Measurements from ENCODE around the gene GNG13. TPM values are rescaled to one million over a fixed set of nuclear protein-coding genes. Genes with fewer than 3 reads are reported as not detected.
A peak's percentile ranks its signal among the peaks of the same experiment; 100 is the strongest.

The GNG13 gene
- total and polyA plus RNA-seq, 2 experiments from 2014 or later: not detected

DNA sequence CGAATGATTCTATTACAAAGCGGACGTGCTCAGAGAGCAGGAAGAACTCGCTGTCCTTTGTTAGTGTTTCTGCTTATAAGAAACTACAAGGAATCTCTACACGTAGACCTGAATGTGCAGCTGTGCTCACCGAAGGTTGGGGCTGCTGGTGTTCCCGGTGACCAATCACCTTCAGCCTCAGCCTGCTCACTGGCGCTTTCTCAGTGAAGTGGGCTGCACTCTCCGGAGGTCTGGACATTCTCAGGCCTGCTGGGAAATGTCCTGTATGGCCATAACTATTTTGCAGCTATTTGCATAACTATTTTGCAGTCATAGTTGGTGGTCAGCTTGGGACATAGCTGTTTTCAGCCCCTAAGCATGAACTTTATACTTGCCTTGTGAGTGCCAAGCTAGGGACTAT is 50.0 kb downstream of the GNG13 start:
- WGBS, 2 experiments (ENCODE audit: low coverage in 1 of 2, low lambda C conversion rate in 2 of 2, missing lambda C conversion rate in 2 of 2): 37 to 41% methylated on average over 9 of the region's 9 CpGs

DNA sequence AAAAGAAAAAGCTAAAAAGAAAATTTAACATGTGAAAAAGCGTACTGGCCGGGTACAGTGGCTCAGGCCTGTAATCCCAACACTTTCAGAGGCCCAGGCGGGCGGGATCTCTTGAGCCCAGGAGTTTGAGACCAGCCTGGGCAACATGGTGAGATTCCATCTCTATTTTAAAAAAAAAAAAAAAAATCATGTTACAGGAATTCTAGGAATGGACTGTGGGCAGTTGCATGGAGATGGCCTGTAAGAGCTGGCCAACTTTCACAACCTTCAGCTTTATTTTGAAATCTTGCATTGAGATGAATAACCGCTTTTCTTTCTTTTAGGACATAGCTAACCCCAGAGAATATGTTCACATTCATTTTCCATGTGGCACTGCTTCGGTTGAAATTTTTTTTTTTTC is 51.5 kb downstream of the GNG13 start:
- H3K79me2 ChIP-seq (ENCODE audit: insufficient read depth): no peaks in the 10 kb centered on the region
- H3K36me3 ChIP-seq (ENCODE audit: low read depth): no peaks in the 10 kb centered on the region
- H2AFZ ChIP-seq: no peak overlapping the region
- no peaks in the 10 kb centered on the region for H3K9me3 ChIP-seq (ENCODE audit: low read depth)
- H3K4me1 ChIP-seq (ENCODE audit: insufficient read depth): peaks cover 11% of the 10 kb centered on the region
- H3K27me3 ChIP-seq (replicated peaks; ENCODE audit: insufficient read depth): peaks cover 5% of the 10 kb centered on the region; the same call in 1 of the 2 replicates
- no peak overlapping the region for H3K4me3 ChIP-seq
- no peak overlapping the region for H3K9ac ChIP-seq
- no peaks in the 10 kb centered on the region for H4K20me1 ChIP-seq (ENCODE audit: insufficient read depth)
- in situ Hi-C loops (cut with MboI): no loop called here
- H3K4me2 ChIP-seq (ENCODE audit: unreplicated experiment): peak overlapping the region; percentile 66
- H3F3A ChIP-seq (ENCODE audit: insufficient read depth): peaks cover 8% of the 10 kb centered on the region
- peak; percentile 91 for DNase-seq
- peak overlapping the region; percentile 72 for H3K27ac ChIP-seq
- no peaks in the 10 kb centered on the region for H3K9me2 ChIP-seq (ENCODE audit: insufficient read depth)
- TF ChIP-seq EZH2phosphoT487 (IDR thresholded peaks at IDR 0.05; ENCODE audit: insufficient read depth, low read depth) (no peak), EZH2 (IDR thresholded peaks at IDR 0.05; ENCODE audit: insufficient read depth, poor library complexity, severe bottlenecking) (no peak)
- 67 to 69% methylated on average over 6 of the region's 6 CpGs for WGBS, 2 experiments (ENCODE audit: low coverage in 1 of 2, low lambda C conversion rate in 2 of 2, missing lambda C conversion rate in 2 of 2)

More for the DNA sequence above, 50.0 kb downstream of the GNG13 start:
- no peak for DNase-seq
- H2AFZ ChIP-seq: no peak overlapping the region
- H3K36me3 ChIP-seq (ENCODE audit: low read depth): no peaks in the 10 kb centered on the region
- peaks cover 8% of the 10 kb centered on the region for H3F3A ChIP-seq (ENCODE audit: insufficient read depth)
- H3K9me2 ChIP-seq (ENCODE audit: insufficient read depth): no peaks in the 10 kb centered on the region
- no peak overlapping the region for H3K27ac ChIP-seq
- H3K9ac ChIP-seq: no peak overlapping the region
- no peak for TF ChIP-seq EZH2 (IDR thresholded peaks at IDR 0.05; ENCODE audit: insufficient read depth, poor library complexity, severe bottlenecking)
- TF ChIP-seq EZH2phosphoT487 (IDR thresholded peaks at IDR 0.05; ENCODE audit: insufficient read depth, low read depth): no peak
- H3K79me2 ChIP-seq (ENCODE audit: insufficient read depth): no peaks in the 10 kb centered on the region
- H4K20me1 ChIP-seq (ENCODE audit: insufficient read depth): no peaks in the 10 kb centered on the region
- no peak overlapping the region for H3K4me3 ChIP-seq
- H3K27me3 ChIP-seq (replicated peaks; ENCODE audit: insufficient read depth): peaks cover 5% of the 10 kb centered on the region; the same call in 1 of the 2 replicates
- no peak overlapping the region for H3K4me2 ChIP-seq (ENCODE audit: unreplicated experiment)
- no peaks in the 10 kb centered on the region for H3K9me3 ChIP-seq (ENCODE audit: low read depth)
- peaks cover 11% of the 10 kb centered on the region for H3K4me1 ChIP-seq (ENCODE audit: insufficient read depth)
- in situ Hi-C loops (cut with MboI): no loop called here

MicroRNAs within 50 kb of the gene (microRNA counts, 767-probe panel; counts per million panel counts)
- microRNA hsa-miR-662: 447 counts per million, percentile 86 among the panel's probes with 10 or more counts

Small RNAs within 50 kb of the gene (microRNA-seq; reads per million reads assigned to microRNA genes)
- gene MIR662 (ENCODE audit: borderline number of aligned reads): not detected

Small RNAs within 50 kb of the gene (small RNA-seq; reads per million reads assigned to genes)
- gene MIR662 (ENCODE audit: low read depth, low replicate concordance): not detected

Other genes with a start within 250 kb of the GNG13 start
- gene PRR35, start 240.3 kb downstream of the GNG13 start, total RNA-seq (2014; rRNA removed; shearing (Covaris generic)): not detected in 2 replicates
- not detected in 2 replicates for gene PRR35, start 240.3 kb downstream of the GNG13 start, polyA plus RNA-seq (2016; fragmentation: Nextera tagmentation; extraction: Ambion mirVana)
- gene NHLRC4, start 233.7 kb downstream of the GNG13 start, total RNA-seq (2014; rRNA removed; shearing (Covaris generic)): 0.11 and 0.13 TPM in 2 replicates
- 0.20 TPM in 1 of 2 replicates, not detected in the other for gene NHLRC4, start 233.7 kb downstream of the GNG13 start, polyA plus RNA-seq (2016; fragmentation: Nextera tagmentation; extraction: Ambion mirVana)
- 35.0 and 43.5 TPM in 2 replicates for gene PIGQ, start 230.8 kb downstream of the GNG13 start, total RNA-seq (2014; rRNA removed; shearing (Covaris generic))
- 31.6 and 33.9 TPM in 2 replicates for gene PIGQ, start 230.8 kb downstream of the GNG13 start, polyA plus RNA-seq (2016; fragmentation: Nextera tagmentation; extraction: Ambion mirVana)
- 18.8 and 28.3 TPM in 2 replicates for gene RAB40C, start 210.7 kb downstream of the GNG13 start, total RNA-seq (2014; rRNA removed; shearing (Covaris generic))
- 9.5 TPM in 2 replicates for gene RAB40C, start 210.7 kb downstream of the GNG13 start, polyA plus RNA-seq (2016; fragmentation: Nextera tagmentation; extraction: Ambion mirVana)
- not detected in 2 replicates for gene WFIKKN1, start 169.7 kb downstream of the GNG13 start, total RNA-seq (2014; rRNA removed; shearing (Covaris generic))
- gene WFIKKN1, start 169.7 kb downstream of the GNG13 start, polyA plus RNA-seq (2016; fragmentation: Nextera tagmentation; extraction: Ambion mirVana): not detected in 2 replicates
- 150 and 218 TPM in 2 replicates for gene METTL26, start 164.4 kb downstream of the GNG13 start, total RNA-seq (2014; rRNA removed; shearing (Covaris generic))
- gene METTL26, start 164.4 kb downstream of the GNG13 start, polyA plus RNA-seq (2016; fragmentation: Nextera tagmentation; extraction: Ambion mirVana): 151 and 155 TPM in 2 replicates
- gene MCRIP2, start 158.9 kb downstream of the GNG13 start, total RNA-seq (2014; rRNA removed; shearing (Covaris generic)): 29.3 and 30.4 TPM in 2 replicates
- gene MCRIP2, start 158.9 kb downstream of the GNG13 start, polyA plus RNA-seq (2016; fragmentation: Nextera tagmentation; extraction: Ambion mirVana): 22.4 and 22.6 TPM in 2 replicates
- 16.5 and 24.7 TPM in 2 replicates for gene WDR90, start 151.4 kb downstream of the GNG13 start, total RNA-seq (2014; rRNA removed; shearing (Covaris generic))
- gene WDR90, start 151.4 kb downstream of the GNG13 start, polyA plus RNA-seq (2016; fragmentation: Nextera tagmentation; extraction: Ambion mirVana): 4.7 and 8.2 TPM in 2 replicates
- gene RHOT2, start 132.6 kb downstream of the GNG13 start, total RNA-seq (2014; rRNA removed; shearing (Covaris generic)): 44.9 and 65.9 TPM in 2 replicates
- gene RHOT2, start 132.6 kb downstream of the GNG13 start, polyA plus RNA-seq (2016; fragmentation: Nextera tagmentation; extraction: Ambion mirVana): 65.1 and 70.0 TPM in 2 replicates
- gene RHBDL1, start 125.1 kb downstream of the GNG13 start, total RNA-seq (2014; rRNA removed; shearing (Covaris generic)): 0.89 and 2.1 TPM in 2 replicates
- 0.90 and 1.5 TPM in 2 replicates for gene RHBDL1, start 125.1 kb downstream of the GNG13 start, polyA plus RNA-seq (2016; fragmentation: Nextera tagmentation; extraction: Ambion mirVana)
- 183 and 201 TPM in 2 replicates for gene STUB1, start 120.3 kb downstream of the GNG13 start, total RNA-seq (2014; rRNA removed; shearing (Covaris generic))
- 207 and 216 TPM in 2 replicates for gene STUB1, start 120.3 kb downstream of the GNG13 start, polyA plus RNA-seq (2016; fragmentation: Nextera tagmentation; extraction: Ambion mirVana)
- gene JMJD8, start 116.4 kb downstream of the GNG13 start, total RNA-seq (2014; rRNA removed; shearing (Covaris generic)): 88.8 and 96.3 TPM in 2 replicates
- gene JMJD8, start 116.4 kb downstream of the GNG13 start, polyA plus RNA-seq (2016; fragmentation: Nextera tagmentation; extraction: Ambion mirVana): 87.9 and 91.6 TPM in 2 replicates
- 1.3 and 3.4 TPM in 2 replicates for gene WDR24, start 110.3 kb downstream of the GNG13 start, total RNA-seq (2014; rRNA removed; shearing (Covaris generic))
- 13.1 and 13.7 TPM in 2 replicates for gene WDR24, start 110.3 kb downstream of the GNG13 start, polyA plus RNA-seq (2016; fragmentation: Nextera tagmentation; extraction: Ambion mirVana)
- 0.54 TPM in 1 of 2 replicates, not detected in the other for gene FBXL16, start 94.9 kb downstream of the GNG13 start, total RNA-seq (2014; rRNA removed; shearing (Covaris generic))
- gene FBXL16, start 94.9 kb downstream of the GNG13 start, polyA plus RNA-seq (2016; fragmentation: Nextera tagmentation; extraction: Ambion mirVana): 0.16 and 0.29 TPM in 2 replicates
- 90.7 and 98.1 TPM in 2 replicates for gene METRN, start 85.6 kb downstream of the GNG13 start, total RNA-seq (2014; rRNA removed; shearing (Covaris generic))
- gene METRN, start 85.6 kb downstream of the GNG13 start, polyA plus RNA-seq (2016; fragmentation: Nextera tagmentation; extraction: Ambion mirVana): 21.6 and 26.0 TPM in 2 replicates
- 20.4 and 34.8 TPM in 2 replicates for gene ANTKMT, start 79.6 kb downstream of the GNG13 start, total RNA-seq (2014; rRNA removed; shearing (Covaris generic))
- gene ANTKMT, start 79.6 kb downstream of the GNG13 start, polyA plus RNA-seq (2016; fragmentation: Nextera tagmentation; extraction: Ambion mirVana): 33.3 and 33.5 TPM in 2 replicates
- gene CCDC78, start 74.3 kb downstream of the GNG13 start, total RNA-seq (2014; rRNA removed; shearing (Covaris generic)): 1.0 and 9.5 TPM in 2 replicates
- gene CCDC78, start 74.3 kb downstream of the GNG13 start, polyA plus RNA-seq (2016; fragmentation: Nextera tagmentation; extraction: Ambion mirVana): 0.78 and 1.1 TPM in 2 replicates
- gene HAGHL, start 73.6 kb downstream of the GNG13 start, total RNA-seq (2014; rRNA removed; shearing (Covaris generic)): 5.8 and 7.8 TPM in 2 replicates
- gene HAGHL, start 73.6 kb downstream of the GNG13 start, polyA plus RNA-seq (2016; fragmentation: Nextera tagmentation; extraction: Ambion mirVana): 10.8 and 64.8 TPM in 2 replicates
- 24.0 and 37.5 TPM in 2 replicates for gene CIAO3, start 59.7 kb downstream of the GNG13 start, total RNA-seq (2014; rRNA removed; shearing (Covaris generic))
- 24.5 and 27.8 TPM in 2 replicates for gene CIAO3, start 59.7 kb downstream of the GNG13 start, polyA plus RNA-seq (2016; fragmentation: Nextera tagmentation; extraction: Ambion mirVana)
- gene MSLN, start 40.0 kb downstream of the GNG13 start, total RNA-seq (2014; rRNA removed; shearing (Covaris generic)): not detected in 2 replicates
- not detected in 2 replicates for gene MSLN, start 40.0 kb downstream of the GNG13 start, polyA plus RNA-seq (2016; fragmentation: Nextera tagmentation; extraction: Ambion mirVana)
- gene RPUSD1, start 12.4 kb downstream of the GNG13 start, total RNA-seq (2014; rRNA removed; shearing (Covaris generic)): 44.6 and 54.3 TPM in 2 replicates
- 15.4 and 19.1 TPM in 2 replicates for gene RPUSD1, start 12.4 kb downstream of the GNG13 start, polyA plus RNA-seq (2016; fragmentation: Nextera tagmentation; extraction: Ambion mirVana)
- gene CHTF18, start 12.1 kb downstream of the GNG13 start, total RNA-seq (2014; rRNA removed; shearing (Covaris generic)): 9.1 and 13.1 TPM in 2 replicates
- 8.0 and 8.8 TPM in 2 replicates for gene CHTF18, start 12.1 kb downstream of the GNG13 start, polyA plus RNA-seq (2016; fragmentation: Nextera tagmentation; extraction: Ambion mirVana)
- 37.8 and 53.0 TPM in 2 replicates for gene LMF1, start 170.2 kb upstream of the GNG13 start, total RNA-seq (2014; rRNA removed; shearing (Covaris generic))
- gene LMF1, start 170.2 kb upstream of the GNG13 start, polyA plus RNA-seq (2016; fragmentation: Nextera tagmentation; extraction: Ambion mirVana): 23.1 and 24.6 TPM in 2 replicates
- 0.43 and 0.89 TPM in 2 replicates for gene SOX8, start 181.0 kb upstream of the GNG13 start, total RNA-seq (2014; rRNA removed; shearing (Covaris generic))
- gene SOX8, start 181.0 kb upstream of the GNG13 start, polyA plus RNA-seq (2016; fragmentation: Nextera tagmentation; extraction: Ambion mirVana): 0.08 and 0.15 TPM in 2 replicates